GM21528 (cell line): ENCODE measurements around the gene ZNF134.

Experiments used
- ATAC-seq: cut with Tn5 transposase; IDR thresholded peaks from one replicate; pipeline ENCODE4 v1.9.1; 2021; ENCODE audit warnings: mild to moderate bottlenecking, moderate library complexity; ENCODE audit not compliant: unreplicated experiment, low FRiP score

The ZNF134 gene

DNA sequence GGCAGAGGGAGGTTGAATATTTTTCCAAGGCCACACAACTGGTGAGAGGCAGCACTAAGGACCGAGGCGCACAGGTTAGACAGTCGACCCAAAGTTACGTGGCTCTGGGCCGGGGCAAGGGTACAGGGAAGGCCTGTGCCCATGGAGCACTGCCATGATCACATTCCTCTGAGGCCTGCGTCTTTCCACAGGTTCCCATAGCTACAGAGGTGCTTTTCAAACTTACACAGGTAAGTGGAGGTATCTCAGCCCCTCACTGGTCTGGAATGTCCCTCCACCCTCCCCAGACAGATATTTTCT is 19.7 kb downstream of the ZNF134 start:
- no peak for ATAC-seq

DNA sequence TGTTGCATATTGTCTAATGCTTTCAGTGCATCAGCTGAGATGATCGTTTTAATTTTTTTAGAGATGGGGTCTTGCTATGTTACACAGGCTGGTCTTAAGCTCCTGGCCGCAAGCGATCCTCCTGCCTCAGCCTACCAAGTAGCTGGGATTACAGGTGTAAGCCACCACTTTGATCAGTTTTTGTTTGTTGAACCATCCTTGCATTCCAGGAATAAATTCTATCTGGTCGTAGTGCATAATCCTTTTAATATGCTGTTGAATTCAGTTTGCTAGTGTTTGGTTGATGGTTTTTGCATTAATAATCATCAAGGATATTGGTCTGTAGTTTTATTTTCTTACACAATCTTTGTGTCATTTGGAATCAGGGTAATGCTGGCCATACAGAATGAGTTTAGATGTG is 23.3 kb downstream of the ZNF134 start:
- ATAC-seq, result no peak

DNA sequence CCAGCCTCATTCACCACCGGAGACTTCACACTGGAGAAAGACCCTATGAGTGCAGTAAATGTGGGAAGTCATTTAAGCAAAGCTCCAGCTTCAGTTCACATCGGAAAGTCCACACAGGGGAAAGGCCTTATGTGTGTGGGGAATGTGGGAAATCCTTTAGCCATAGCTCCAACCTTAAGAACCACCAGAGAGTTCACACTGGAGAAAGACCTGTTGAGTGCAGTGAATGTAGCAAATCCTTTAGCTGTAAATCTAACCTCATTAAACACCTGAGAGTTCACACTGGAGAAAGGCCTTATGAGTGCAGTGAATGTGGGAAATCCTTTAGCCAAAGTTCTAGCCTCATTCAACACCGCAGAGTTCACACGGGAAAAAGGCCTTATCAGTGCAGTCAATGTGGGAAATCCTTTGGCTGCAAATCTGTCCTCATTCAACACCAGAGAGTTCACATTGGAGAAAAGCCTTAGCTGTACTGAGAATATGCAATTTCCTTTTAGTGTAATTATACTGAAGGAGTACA is 27.7 kb downstream of the ZNF134 start:
- no peak for ATAC-seq

GRCh38 chr19:57642396-57643046 is 28.5 kb downstream of the ZNF134 start:
- ATAC-seq, result no peak

- ATAC-seq, result no peak
Observed at GRCh38 chr19:57643734-57644133, 29.7 kb downstream of the ZNF134 start.

GRCh38 chr19:57648331-57649003 is 34.4 kb downstream of the ZNF134 start:
- no peak for ATAC-seq

DNA sequence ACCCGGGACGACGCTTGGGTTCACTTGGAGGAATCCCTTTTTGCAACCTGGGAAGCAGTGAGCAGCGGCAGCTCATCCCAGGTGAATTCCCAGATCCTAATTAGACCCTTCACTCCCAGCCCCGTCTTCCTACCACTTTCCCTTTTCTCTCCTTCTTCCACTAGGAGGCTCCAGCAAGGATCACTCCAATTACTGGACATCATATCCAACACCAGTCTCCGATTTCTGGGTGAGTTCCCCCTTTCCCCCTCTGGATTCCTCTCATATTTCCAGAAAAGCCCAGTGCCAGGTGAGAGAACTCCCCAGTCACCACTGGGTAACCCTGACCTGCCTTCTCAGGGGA is 37.6 kb downstream of the ZNF134 start:
- ATAC-seq, result no peak

DNA sequence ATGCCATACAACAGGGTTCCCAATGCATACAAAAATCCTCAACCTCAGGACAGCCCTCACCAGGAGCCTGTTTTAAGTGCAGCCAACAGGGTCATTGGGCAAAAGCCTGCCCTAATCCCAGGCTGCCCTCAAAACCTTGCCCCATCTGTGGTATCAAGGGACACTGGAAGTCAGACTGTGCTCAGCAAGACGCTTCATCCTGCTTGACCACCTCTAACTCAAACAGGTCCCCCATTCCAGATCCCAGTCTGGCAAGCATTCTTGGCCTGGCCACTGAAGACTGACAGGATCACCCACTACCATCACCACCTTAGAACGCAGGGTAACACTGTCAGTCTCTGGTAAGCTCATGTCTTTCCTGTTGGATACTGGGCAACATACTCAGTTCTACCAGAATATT is 39.6 kb downstream of the ZNF134 start:
- ATAC-seq, result no peak

- ATAC-seq, result no peak
Observed at GRCh38 chr19:57655443-57655842, 41.4 kb downstream of the ZNF134 start.

- no peak for ATAC-seq
Observed at GRCh38 chr19:57656346-57656745, 42.3 kb downstream of the ZNF134 start.

GRCh38 chr19:57664269-57665127 is 50.5 kb downstream of the ZNF134 start:
- ATAC-seq, result no peak

GRCh38 chr19:57665261-57665806 is 51.3 kb downstream of the ZNF134 start:
- ATAC-seq, result no peak

GRCh38 chr19:57667228-57667627 is 53.2 kb downstream of the ZNF134 start:
- no peak for ATAC-seq

DNA sequence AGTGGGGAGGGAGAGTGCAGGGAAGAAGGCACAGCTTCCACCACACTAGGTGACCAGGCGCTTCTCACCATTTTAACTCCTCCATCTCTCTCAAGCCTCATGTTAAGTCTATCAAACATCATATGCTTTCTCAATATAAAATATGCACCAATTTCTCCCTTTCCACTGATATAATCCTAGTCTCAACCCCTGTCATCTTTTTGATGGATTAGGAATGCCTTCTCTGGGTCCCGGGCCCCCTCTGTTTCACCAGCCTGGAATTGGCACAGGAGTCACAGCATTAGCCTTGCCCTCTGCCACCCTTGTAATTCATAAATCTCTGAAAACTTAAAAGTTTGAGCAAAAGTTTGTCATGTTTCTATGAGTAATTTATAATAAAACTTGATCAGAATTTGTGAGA is 54.6 kb downstream of the ZNF134 start, which contains the start of gene ZSCAN4:
Gene ZSCAN4, plus strand, starts transcription at position 301 of the 400 bp plus-strand sequence. CDS start 7,211 bp downstream, outside the sequence.
- no peak for ATAC-seq

- no peak for ATAC-seq
Observed at GRCh38 chr19:57671124-57671895, 57.3 kb downstream of the ZNF134 start.

DNA sequence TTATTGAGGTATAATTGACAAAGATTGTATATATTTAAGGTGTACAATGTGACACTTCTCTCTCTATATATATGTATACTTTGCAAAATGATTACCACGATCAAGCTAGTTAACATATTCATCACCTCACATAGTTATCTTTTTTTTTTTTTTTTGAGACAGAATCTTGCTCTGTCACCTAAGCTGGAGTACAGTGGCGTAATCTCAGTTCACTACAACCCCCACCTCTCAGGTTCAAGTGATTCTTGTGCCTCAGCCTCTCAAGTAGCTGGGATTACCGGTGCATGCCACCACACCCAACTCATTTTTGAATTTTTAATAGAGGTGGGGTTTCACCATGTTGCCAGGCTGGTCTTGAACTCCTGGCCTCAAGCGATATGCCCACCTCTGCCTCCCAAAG is 58.4 kb downstream of the ZNF134 start:
- ATAC-seq, result no peak
